Measurements from ENCODE around the gene CRACDL. TPM values are rescaled to one million over a fixed set of nuclear protein-coding genes. Genes with fewer than 3 reads are reported as not detected.

CRACDL gene
- polyA plus RNA-seq, 1 experiment = not detected

GRCh38 chr2:98948956-98949739 lies 13.1 kb upstream of the CRACDL start:
- Histone ChIP-seq H3K27me3 (ENCODE audit: control insufficient read depth, insufficient read depth, low read length) (peaks cover 7% of the 10 kb centered on the region), H3K4me3 (ENCODE audit: low read depth, low read length) (no peak overlapping the region), H3K36me3 (ENCODE audit: control insufficient read depth, insufficient read depth, low read length) (no peaks in the 10 kb centered on the region)
- POLR2A ChIA-PET = no interaction called here
- CTCF ChIA-PET = interaction anchor here (0.6 kb wide), 1 partner anchor 362 kb away, joined by 3 read pairs; no protein-coding TSS in a partner anchor
- no peak for TF ChIP-seq CTCF (IDR thresholded peaks at IDR 0.05; ENCODE audit: insufficient read depth, low read depth, low read length)
- no peak for DNase-seq (ENCODE audit: low read depth)

GRCh38 chr2:98947554-98947953 lies 11.5 kb upstream of the CRACDL start:
- H3K36me3 ChIP-seq (ENCODE audit: control insufficient read depth, insufficient read depth, low read length) = no peaks in the 10 kb centered on the region
- POLR2A ChIA-PET = no interaction called here
- H3K27me3 ChIP-seq (ENCODE audit: control insufficient read depth, insufficient read depth, low read length) = peaks cover 7% of the 10 kb centered on the region
- DNase-seq (ENCODE audit: low read depth) = no peak
- H3K4me3 ChIP-seq (ENCODE audit: low read depth, low read length) = no peak overlapping the region
- CTCF ChIA-PET = no interaction called here
- TF ChIP-seq CTCF (IDR thresholded peaks at IDR 0.05; ENCODE audit: insufficient read depth, low read depth, low read length) = no peak

GRCh38 chr2:98946855-98947254 lies 10.8 kb upstream of the CRACDL start:
- no peaks in the 10 kb centered on the region for H3K36me3 ChIP-seq (ENCODE audit: control insufficient read depth, insufficient read depth, low read length)
- no peak for DNase-seq (ENCODE audit: low read depth)
- TF ChIP-seq CTCF (IDR thresholded peaks at IDR 0.05; ENCODE audit: insufficient read depth, low read depth, low read length) = no peak
- ChIA-PET CTCF (no interaction called here), POLR2A (no interaction called here)
- peaks cover 7% of the 10 kb centered on the region for H3K27me3 ChIP-seq (ENCODE audit: control insufficient read depth, insufficient read depth, low read length)
- no peak overlapping the region for H3K4me3 ChIP-seq (ENCODE audit: low read depth, low read length)

- TF ChIP-seq CTCF (IDR thresholded peaks at IDR 0.05; ENCODE audit: insufficient read depth, low read depth, low read length) = no peak
- ChIA-PET POLR2A (no interaction called here), CTCF (no interaction called here)
- DNase-seq (ENCODE audit: low read depth) = no peak
- Histone ChIP-seq H3K4me3 (ENCODE audit: low read depth, low read length) (no peak overlapping the region), H3K36me3 (ENCODE audit: control insufficient read depth, insufficient read depth, low read length) (no peaks in the 10 kb centered on the region), H3K27me3 (ENCODE audit: control insufficient read depth, insufficient read depth, low read length) (peaks cover 7% of the 10 kb centered on the region)
Measured at GRCh38 chr2:98944775-98945174, 8.8 kb upstream of the CRACDL start.

GRCh38 chr2:98940102-98940501 lies 4.1 kb upstream of the CRACDL start:
- no peak for TF ChIP-seq CTCF (IDR thresholded peaks at IDR 0.05; ENCODE audit: insufficient read depth, low read depth, low read length)
- CTCF ChIA-PET = no interaction called here
- H3K36me3 ChIP-seq (ENCODE audit: control insufficient read depth, insufficient read depth, low read length) = no peaks in the 10 kb centered on the region
- peaks cover 17% of the 10 kb centered on the region for H3K27me3 ChIP-seq (ENCODE audit: control insufficient read depth, insufficient read depth, low read length)
- POLR2A ChIA-PET = no interaction called here
- DNase-seq (ENCODE audit: low read depth) = no peak
- no peak overlapping the region for H3K4me3 ChIP-seq (ENCODE audit: low read depth, low read length)

Data from BJ (cell line).